ENCODE results near the gene EXD3.

DNA sequence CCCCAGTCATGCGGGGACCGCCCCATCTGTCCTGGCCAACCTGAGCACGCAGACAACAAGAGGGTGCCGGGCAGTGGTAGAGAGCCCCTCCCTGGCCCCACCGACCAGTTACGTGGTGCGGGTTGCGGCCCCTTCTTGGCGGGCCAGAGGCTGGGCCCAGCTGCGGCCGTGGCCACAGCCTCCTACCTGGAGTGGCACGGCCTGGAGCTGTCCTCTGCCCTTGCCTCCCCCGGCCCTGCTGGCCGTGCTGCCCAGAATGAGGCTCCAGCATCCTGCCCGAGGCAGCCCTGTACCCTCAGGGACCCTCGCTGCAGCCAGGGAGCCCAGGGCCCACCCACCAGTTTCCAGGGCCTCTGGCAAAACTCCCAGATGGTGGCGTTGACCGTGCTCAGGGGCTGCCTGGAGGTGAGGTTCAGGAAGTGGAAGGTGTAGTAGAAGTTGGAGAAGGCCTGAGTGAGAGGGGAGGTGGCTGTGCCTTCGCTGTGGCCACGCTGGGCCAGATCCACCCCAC is 12.5 kb upstream of the EXD3 start:
- TF ChIP-seq MTA3 (IDR thresholded peaks at IDR 0.05; ENCODE audit: borderline replicate concordance) (no peak), PTTG1 (tag; IDR thresholded peaks at IDR 0.05; ENCODE audit: low read depth) (no peak)
- TF ChIP-seq, protein P1, sequence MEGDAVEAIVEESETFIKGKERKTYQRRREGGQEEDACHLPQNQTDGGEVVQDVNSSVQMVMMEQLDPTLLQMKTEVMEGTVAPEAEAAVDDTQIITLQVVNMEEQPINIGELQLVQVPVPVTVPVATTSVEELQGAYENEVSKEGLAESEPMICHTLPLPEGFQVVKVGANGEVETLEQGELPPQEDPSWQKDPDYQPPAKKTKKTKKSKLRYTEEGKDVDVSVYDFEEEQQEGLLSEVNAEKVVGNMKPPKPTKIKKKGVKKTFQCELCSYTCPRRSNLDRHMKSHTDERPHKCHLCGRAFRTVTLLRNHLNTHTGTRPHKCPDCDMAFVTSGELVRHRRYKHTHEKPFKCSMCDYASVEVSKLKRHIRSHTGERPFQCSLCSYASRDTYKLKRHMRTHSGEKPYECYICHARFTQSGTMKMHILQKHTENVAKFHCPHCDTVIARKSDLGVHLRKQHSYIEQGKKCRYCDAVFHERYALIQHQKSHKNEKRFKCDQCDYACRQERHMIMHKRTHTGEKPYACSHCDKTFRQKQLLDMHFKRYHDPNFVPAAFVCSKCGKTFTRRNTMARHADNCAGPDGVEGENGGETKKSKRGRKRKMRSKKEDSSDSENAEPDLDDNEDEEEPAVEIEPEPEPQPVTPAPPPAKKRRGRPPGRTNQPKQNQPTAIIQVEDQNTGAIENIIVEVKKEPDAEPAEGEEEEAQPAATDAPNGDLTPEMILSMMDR (IDR thresholded peaks at IDR 0.05 in 2 of 3, conservative IDR thresholded peaks at IDR 0.05 in 1 of 3; ENCODE audit: insufficient read depth in 2 of 3, low read depth in 1 of 3, low read length in 3 of 3): no peak
- TF ChIP-seq, protein P2, sequence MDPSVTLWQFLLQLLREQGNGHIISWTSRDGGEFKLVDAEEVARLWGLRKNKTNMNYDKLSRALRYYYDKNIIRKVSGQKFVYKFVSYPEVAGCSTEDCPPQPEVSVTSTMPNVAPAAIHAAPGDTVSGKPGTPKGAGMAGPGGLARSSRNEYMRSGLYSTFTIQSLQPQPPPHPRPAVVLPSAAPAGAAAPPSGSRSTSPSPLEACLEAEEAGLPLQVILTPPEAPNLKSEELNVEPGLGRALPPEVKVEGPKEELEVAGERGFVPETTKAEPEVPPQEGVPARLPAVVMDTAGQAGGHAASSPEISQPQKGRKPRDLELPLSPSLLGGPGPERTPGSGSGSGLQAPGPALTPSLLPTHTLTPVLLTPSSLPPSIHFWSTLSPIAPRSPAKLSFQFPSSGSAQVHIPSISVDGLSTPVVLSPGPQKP (CRISPR knock-in tag; IDR thresholded peaks at IDR 0.05): no peak
